Right renal cortex interstitium (tissue), 3 donors: Measurements from ENCODE around the gene LRRC3. TPM values are rescaled to one million over a fixed set of nuclear protein-coding genes. Genes with fewer than 3 reads are reported as not detected.

Experiments
- DNase-seq, 3 donors: peaks; one replicate each; pipeline ENCODE4 v3.0.0-alpha.2; 2013; ENCODE audit warnings: low read depth in 3 of 3, low spot score in 2 of 3
- polyA plus RNA-seq, 3 donors: library from polyadenylated mRNA; unstranded; fragments of 120-200 nt; gene quantifications; one replicate each; pipeline ENCODE4 v1.2.1, GENCODE V29; 2013; ENCODE audit not compliant: insufficient read length in 3 of 3

LRRC3 gene
- polyA plus RNA-seq, 3 donors, result 3.8 to 4.5 (median 4.2) TPM

DNA sequence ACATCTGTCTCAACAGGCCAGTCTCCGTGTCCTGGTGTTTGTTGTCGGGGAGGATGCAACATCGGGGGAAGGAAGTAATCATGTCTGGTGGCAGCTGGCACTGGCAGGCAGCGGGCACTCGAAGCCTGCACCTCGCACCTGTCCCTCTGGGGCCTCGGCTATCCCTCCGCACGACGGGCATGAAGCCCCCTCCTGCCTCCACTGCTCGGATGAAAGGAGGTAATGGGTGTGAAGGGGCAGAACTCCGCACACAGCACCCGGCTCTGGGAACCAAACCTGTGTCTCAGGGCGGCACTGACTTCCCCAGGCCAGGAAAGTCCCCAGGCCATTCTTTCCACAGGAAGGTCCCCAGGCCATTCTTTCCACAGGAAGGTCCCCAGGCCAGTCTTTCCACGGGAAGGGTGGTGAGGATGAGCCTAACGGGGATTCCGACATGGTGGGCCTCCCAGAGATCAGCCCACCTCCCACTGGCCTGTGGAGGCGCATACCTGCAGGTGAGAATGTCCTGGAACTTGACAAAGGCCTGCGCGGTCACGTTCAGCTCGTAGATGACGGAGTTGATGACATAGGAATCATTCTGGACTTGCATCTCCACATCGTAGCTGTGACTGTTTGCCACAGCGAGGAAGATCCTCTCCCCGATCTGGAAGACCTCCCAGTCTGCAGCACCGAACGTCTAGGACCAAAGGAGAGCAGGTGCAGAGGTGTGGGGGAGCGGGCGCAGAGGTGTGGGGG, 53.6 kb downstream of the LRRC3 start:
- DNase-seq, result no peak

- DNase-seq, result no peak
Observed at GRCh38 chr21:44509539-44509938, 54.2 kb downstream of the LRRC3 start.

GRCh38 chr21:44510109-44510507, 54.8 kb downstream of the LRRC3 start:
- no peak for DNase-seq

DNA sequence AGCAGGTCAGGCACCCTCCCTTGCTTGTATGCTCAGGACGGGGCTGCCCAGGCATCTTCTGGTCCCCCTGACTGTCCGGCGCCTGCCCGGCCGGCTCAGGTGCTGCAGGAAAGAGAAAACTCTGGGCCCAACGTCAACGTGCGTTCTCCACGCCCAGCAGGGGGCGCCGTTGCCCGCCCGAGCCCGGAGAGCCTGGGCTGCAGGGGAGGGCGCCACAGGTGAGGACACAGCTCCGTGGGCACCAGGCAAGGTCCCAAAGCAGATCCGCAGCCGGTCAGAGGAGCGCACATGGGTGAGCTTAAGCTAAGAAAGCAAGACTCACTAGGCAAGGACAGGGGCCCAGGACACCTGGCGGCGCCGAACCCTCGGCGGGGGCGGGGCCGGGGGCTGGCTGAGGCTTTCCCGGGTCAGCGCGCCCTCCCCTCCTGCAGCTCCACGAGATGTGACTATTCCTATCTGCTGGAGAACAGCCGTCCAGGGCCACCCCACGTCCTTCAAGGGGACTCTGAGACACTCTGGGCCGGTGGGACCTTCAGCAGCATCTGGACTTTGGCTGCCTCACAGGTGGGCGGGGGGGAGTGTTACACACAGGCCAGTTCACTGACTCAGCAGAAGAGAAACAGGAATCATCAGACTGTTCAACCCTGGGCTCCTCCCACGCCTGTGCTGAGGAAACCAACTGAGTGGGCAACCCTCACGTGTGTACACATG, 55.4 kb downstream of the LRRC3 start:
- peak; percentile 14 to 52 (median 45) for DNase-seq

DNA sequence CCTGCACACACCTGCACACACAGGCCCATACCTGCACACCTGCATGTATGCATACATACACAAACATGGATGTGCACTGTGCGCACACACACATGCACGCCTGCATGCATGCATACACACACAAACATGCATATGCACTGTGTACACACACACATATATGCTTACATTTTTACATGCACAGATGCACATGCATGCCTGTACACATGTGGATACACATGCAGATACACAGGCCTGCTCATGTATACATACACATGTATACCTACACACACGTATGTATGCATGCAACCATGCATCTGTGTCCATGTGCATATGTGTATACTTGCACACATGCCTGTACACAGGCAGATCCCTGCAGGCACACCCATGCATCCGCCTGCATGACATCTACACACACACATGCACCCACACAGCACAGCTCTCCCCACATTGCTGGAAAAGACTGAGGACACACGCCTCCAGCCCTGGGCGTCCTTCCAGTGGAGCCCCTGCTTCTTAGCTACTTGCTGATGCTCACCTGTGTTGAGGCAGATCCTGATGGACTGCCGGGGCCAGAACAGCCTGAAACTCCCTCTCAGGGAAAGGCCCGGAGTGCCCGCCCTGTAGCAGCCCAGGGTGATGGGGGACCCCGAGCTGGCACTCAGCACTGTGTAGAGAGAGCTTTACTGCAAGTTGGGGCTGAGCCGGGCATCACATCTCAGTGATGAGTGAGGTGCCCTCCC, 56.1 kb downstream of the LRRC3 start:
- no peak for DNase-seq

Other genes starting within 250 kb of the LRRC3 start
- 10 to 100 TPM in 1 of 3 donors, 1 to 10 TPM in 2; 6.1 to 13.2 (median 6.9) TPM for gene ICOSLG, start 214.6 kb upstream of the LRRC3 start, polyA plus RNA-seq
- gene DNMT3L, start 193.6 kb upstream of the LRRC3 start, polyA plus RNA-seq, result not detected
- gene AIRE, start 169.6 kb upstream of the LRRC3 start, polyA plus RNA-seq, result under 1 TPM; 0.24 to 0.37 (median 0.32) TPM
- 100 to 1,000 TPM in 2 of 3 donors, 10 to 100 TPM in 1; 96.8 to 128 (median 105) TPM for gene PFKL, start 155.5 kb upstream of the LRRC3 start, polyA plus RNA-seq
- 10 to 100 TPM; 14.8 to 18.7 (median 15.4) TPM for gene CFAP410, start 116.1 kb upstream of the LRRC3 start, polyA plus RNA-seq
- 1 to 10 TPM in 1 of 3 donors, under 1 TPM in 2; 0.75 to 1.1 (median 0.82) TPM for gene TRPM2, start 101.9 kb upstream of the LRRC3 start, polyA plus RNA-seq
- not detected for gene KRTAP10-1, start 84.7 kb downstream of the LRRC3 start, polyA plus RNA-seq
- not detected for gene KRTAP10-2, start 96.0 kb downstream of the LRRC3 start, polyA plus RNA-seq
- gene KRTAP10-3, start 103.3 kb downstream of the LRRC3 start, polyA plus RNA-seq, result not detected
- gene KRTAP10-4, start 118.2 kb downstream of the LRRC3 start, polyA plus RNA-seq, result not detected
- gene KRTAP10-5, start 125.1 kb downstream of the LRRC3 start, polyA plus RNA-seq, result not detected
- gene KRTAP10-6, start 137.0 kb downstream of the LRRC3 start, polyA plus RNA-seq, result not detected
- gene KRTAP10-7, start 145.1 kb downstream of the LRRC3 start, polyA plus RNA-seq, result under 1 TPM in 1 of 3 donors, not detected in 2; 0.08 TPM
- not detected for gene KRTAP10-8, start 156.6 kb downstream of the LRRC3 start, polyA plus RNA-seq
- not detected for gene KRTAP10-9, start 171.6 kb downstream of the LRRC3 start, polyA plus RNA-seq
- gene KRTAP10-10, start 181.8 kb downstream of the LRRC3 start, polyA plus RNA-seq, result not detected
- gene KRTAP10-11, start 190.9 kb downstream of the LRRC3 start, polyA plus RNA-seq, result not detected
- not detected for gene KRTAP12-4, start 199.1 kb downstream of the LRRC3 start, polyA plus RNA-seq
- not detected for gene KRTAP12-3, start 202.4 kb downstream of the LRRC3 start, polyA plus RNA-seq
- not detected for gene KRTAP12-2, start 211.4 kb downstream of the LRRC3 start, polyA plus RNA-seq
- not detected for gene KRTAP12-1, start 226.7 kb downstream of the LRRC3 start, polyA plus RNA-seq
- gene KRTAP10-12, start 241.7 kb downstream of the LRRC3 start, polyA plus RNA-seq, result not detected